T-cell (primary cell): ENCODE measurements around the gene SGCG. TPM values are rescaled to one million over a fixed set of nuclear protein-coding genes. Genes with fewer than 3 reads are reported as not detected.

Experiments
- ATAC-seq, 4 experiments: fragments of 200-7000 bp in 3 of 4; fragments of 150-1000 bp in 1 of 4; cut with Tn5 transposase; replicated peaks in 1 of 4; 1 replicate in 3 of 4; 2 replicates in 1 of 4; pipeline ENCODE4 v1.10.0; 2021; ENCODE audit warnings: moderate library complexity in 3 of 4, mild to moderate bottlenecking in 2 of 4, moderate number of reproducible peaks in 1 of 4
- CTCF ChIA-PET, 2 donors: fragments of 300-600 bp; sonication (Branson Sonifier 250); formaldehyde crosslinking; loops; one replicate each; lab custom pipeline; 2022; ENCODE audit warnings: antibody characterized with exemption in 2 of 2; lab: Charles Lee
- POLR2A ChIA-PET, 2 donors: fragments of 300-600 bp; sonication (Branson Sonifier 250); formaldehyde crosslinking; loops; one replicate each; lab custom pipeline; 2022; ENCODE audit warnings: antibody characterized with exemption in 2 of 2; lab: Charles Lee
- DNase-seq, 35 experiments: peaks; one replicate each; pipeline versions ENCODE4 v3.0.0 to v3.0.0-alpha.2; 2013 to 2023
- H3K27ac ChIP-seq: one replicate; pipeline ENCODE4 v1.5.1; 2013; ENCODE audit warnings: low read length
- H3K27me3 ChIP-seq, 2 experiments: replicated peaks in 1 of 2; 1 replicate in 1 of 2; 2 replicates in 1 of 2; pipeline versions ENCODE4 v1.6.1 to v1.7.0; 2013; ENCODE audit warnings: low read length in 1 of 2, mixed read lengths in 1 of 2; ENCODE audit not compliant: control insufficient read depth in 2 of 2, insufficient read depth in 2 of 2; ENCODE audit errors: extremely low read depth in 1 of 2
- H3K36me3 ChIP-seq, 2 donors: 1 replicate in 1 of 2; 2 replicates in 1 of 2; pipeline versions ENCODE4 v1.6.1 to v1.7.0; 2013; ENCODE audit warnings: low read length in 1 of 2; ENCODE audit not compliant: control insufficient read depth in 2 of 2, insufficient read depth in 1 of 2; ENCODE audit errors: extremely low read depth in 1 of 2
- H3K4me1 ChIP-seq, 2 experiments: 1 replicate in 1 of 2; 2 replicates in 1 of 2; pipeline versions ENCODE4 v1.6.1 to v1.7.0; 2013; ENCODE audit warnings: low read length in 2 of 2, mixed read lengths in 1 of 2; ENCODE audit not compliant: insufficient read depth in 2 of 2, control insufficient read depth in 1 of 2; ENCODE audit errors: extremely low read depth in 1 of 2
- H3K4me3 ChIP-seq, 2 donors: 1 replicate in 1 of 2; 2 replicates in 1 of 2; pipeline versions ENCODE4 v1.5.1 to v1.7.0; 2013; ENCODE audit warnings: mild to moderate bottlenecking in 2 of 2, low read length in 1 of 2, moderate library complexity in 1 of 2; ENCODE audit not compliant: control insufficient read depth in 1 of 2; ENCODE audit errors: extremely low read depth in 1 of 2
- H3K9me3 ChIP-seq: 2 replicates; pipeline ENCODE4 v1.7.0; 2013
- H3K27ac Mint-ChIP-seq, 2 donors: one replicate each; pipeline ENCODE4 v1.8.0; 2020 to 2021; ENCODE audit warnings: mild to moderate bottlenecking in 2 of 2, mixed read lengths in 2 of 2
- H3K27me3 Mint-ChIP-seq, 2 donors: one replicate each; pipeline ENCODE4 v1.8.0; 2021 to 2022; ENCODE audit warnings: mixed read lengths in 2 of 2
- H3K36me3 Mint-ChIP-seq: one replicate; pipeline ENCODE4 v1.8.0; 2021; ENCODE audit warnings: mixed read lengths
- H3K4me1 Mint-ChIP-seq, 3 donors: one replicate each; pipeline ENCODE4 v1.8.0; 2020 to 2022; ENCODE audit warnings: mixed read lengths in 3 of 3, mild to moderate bottlenecking in 1 of 3
- H3K4me3 Mint-ChIP-seq, 3 donors: one replicate each; pipeline ENCODE4 v1.8.0; 2020 to 2022; ENCODE audit warnings: mild to moderate bottlenecking in 3 of 3, mixed read lengths in 3 of 3, moderate library complexity in 3 of 3
- H3K9me3 Mint-ChIP-seq, 3 donors: one replicate each; pipeline ENCODE4 v1.8.0; 2020 to 2022; ENCODE audit warnings: mixed read lengths in 3 of 3
- WGBS: methylation state at CpG from one replicate; pipeline ENCODE4 v1.1.5; 2013; ENCODE audit warnings: missing lambda C conversion rate; ENCODE audit not compliant: insufficient coverage; 5-methylcytosine and 5-hydroxymethylcytosine counted together
- total RNA-seq, 35 experiments: library from RNA in 6 of 35; stranded (reverse) in 6 of 35; fragments of 120-200 nt in 1 of 35; gene quantifications; one replicate each; pipeline versions ENCODE4 v1.2.1 to v1.2.4 and lab custom pipeline; 2013 to 2026

Gene SGCG
- total RNA-seq, 5 donors from 2014 or later (not counting 1 experiment from before 2014, with no cell fraction given) = not detected

DNA sequence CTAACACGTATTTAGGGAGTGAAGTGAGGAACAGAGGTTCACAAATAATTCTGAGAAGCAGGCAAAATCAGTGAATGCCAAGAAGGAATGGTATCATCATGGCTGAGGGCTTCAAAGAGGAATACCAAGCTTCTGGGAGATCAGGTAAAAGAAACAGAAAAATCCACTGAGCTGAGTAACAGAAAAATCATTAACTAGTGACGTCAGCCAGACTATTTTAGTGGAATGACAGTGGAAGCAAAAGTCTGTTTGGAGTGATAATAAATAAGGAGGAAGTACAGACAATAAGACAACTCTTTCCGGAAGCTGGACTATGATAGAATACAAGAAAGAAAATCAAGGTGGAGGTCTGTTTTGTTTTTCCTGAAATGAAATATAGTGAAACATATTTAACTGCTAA is 169.2 kb downstream of the SGCG start:
- no peaks in the 10 kb centered on the region for H3K9me3 ChIP-seq
- H3K36me3 ChIP-seq = peaks cover 14 to 48% of the 10 kb centered on the region in 2 donors
- H3K4me1 Mint-ChIP-seq = peaks cover 0 to 6% (median 4%) of the 10 kb centered on the region in 3 donors
- no peak overlapping the region for H3K27ac Mint-ChIP-seq
- no peak overlapping the region for H3K27ac ChIP-seq
- no peak overlapping the region for H3K4me3 ChIP-seq
- H3K27me3 ChIP-seq = no peaks in the 10 kb centered on the region
- H3K27me3 Mint-ChIP-seq = no peaks in the 10 kb centered on the region
- ATAC-seq = no peak
- peaks cover 88% of the 10 kb centered on the region for H3K36me3 Mint-ChIP-seq
- no peak overlapping the region for H3K4me3 Mint-ChIP-seq
- no peaks in the 10 kb centered on the region for H3K4me1 ChIP-seq
- H3K9me3 Mint-ChIP-seq = peaks cover 0 to 4% (median 0%) of the 10 kb centered on the region in 3 donors
- WGBS = 83% methylated on average over 1 of the region's 3 CpGs
- ChIA-PET POLR2A (no interaction called here), CTCF (no interaction called here)
- no peak for DNase-seq

DNA sequence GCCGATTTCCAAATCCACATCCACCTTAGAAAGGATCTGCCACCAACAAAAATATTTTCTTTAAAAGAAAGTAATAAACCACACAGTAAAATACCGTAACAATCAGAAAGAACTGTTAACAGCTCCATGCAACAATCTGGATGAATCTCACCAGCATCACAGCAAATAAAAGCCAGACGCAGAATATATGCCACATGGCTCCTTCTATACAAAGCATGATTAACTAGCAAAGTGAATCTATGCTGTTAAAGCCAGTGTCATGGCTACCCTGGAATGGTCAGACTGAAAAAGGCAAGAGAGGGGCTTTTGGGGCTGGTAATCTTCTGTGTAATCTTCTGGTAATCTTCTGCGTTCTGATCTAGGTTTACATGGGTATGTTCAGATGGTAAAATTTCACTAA is 171.4 kb downstream of the SGCG start:
- ChIA-PET POLR2A (interaction anchor here in 1 of 2 donors (0.7 kb wide), 1 partner anchor 13 kb away, joined by 3 read pairs; no protein-coding TSS in a partner anchor), CTCF (no interaction called here)
- WGBS = no CpG with 5 or more reads among the region's 4 CpGs
- no peak for DNase-seq
- Histone ChIP-seq H3K4me3 (no peak overlapping the region), H3K27ac (no peak overlapping the region), H3K9me3 (no peaks in the 10 kb centered on the region), H3K36me3 (peaks cover 5 to 59% of the 10 kb centered on the region in 2 donors), H3K4me1 (no peaks in the 10 kb centered on the region), H3K27me3 (no peaks in the 10 kb centered on the region)
- H3K9me3 Mint-ChIP-seq = no peaks in the 10 kb centered on the region
- ATAC-seq = no peak
- H3K4me3 Mint-ChIP-seq = no peak overlapping the region
- H3K36me3 Mint-ChIP-seq = peaks cover 89% of the 10 kb centered on the region
- no peaks in the 10 kb centered on the region for H3K27me3 Mint-ChIP-seq
- H3K4me1 Mint-ChIP-seq = peaks cover 0 to 6% (median 4%) of the 10 kb centered on the region in 3 donors
- H3K27ac Mint-ChIP-seq = no peak overlapping the region

DNA sequence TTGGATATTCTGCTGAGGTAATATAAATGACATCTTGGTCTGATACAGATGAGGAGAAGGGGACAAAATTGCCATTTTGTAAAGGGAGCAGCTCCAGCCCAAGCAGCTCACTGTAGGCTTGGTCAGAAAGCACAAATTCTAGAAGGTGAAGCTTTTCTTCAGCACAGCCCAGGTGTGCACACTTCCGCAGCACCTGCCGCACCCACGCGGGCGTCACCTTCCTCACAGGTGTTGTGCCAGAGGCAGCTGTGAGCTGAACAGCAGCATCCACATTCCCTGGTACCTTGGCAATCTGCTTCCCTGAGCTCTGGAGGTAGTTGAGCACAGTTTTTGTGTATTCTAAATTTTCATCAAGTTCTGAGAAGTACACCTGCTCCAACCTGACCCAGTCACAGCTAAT is 173.7 kb downstream of the SGCG start:
- no peak overlapping the region for H3K4me3 Mint-ChIP-seq
- ChIA-PET CTCF (no interaction called here), POLR2A (no interaction called here)
- Histone ChIP-seq H3K4me3 (no peak overlapping the region), H3K27me3 (no peaks in the 10 kb centered on the region), H3K4me1 (no peaks in the 10 kb centered on the region), H3K36me3 (peaks cover 5 to 55% of the 10 kb centered on the region in 2 donors), H3K9me3 (no peaks in the 10 kb centered on the region), H3K27ac (no peak overlapping the region)
- DNase-seq (no peak), ATAC-seq (no peak)
- WGBS = 100% methylated on average over 1 of the region's 5 CpGs
- peaks cover 0 to 6% (median 4%) of the 10 kb centered on the region in 3 donors for H3K4me1 Mint-ChIP-seq
- H3K27ac Mint-ChIP-seq = no peak overlapping the region
- no peaks in the 10 kb centered on the region for H3K27me3 Mint-ChIP-seq
- H3K36me3 Mint-ChIP-seq = peaks cover 79% of the 10 kb centered on the region
- H3K9me3 Mint-ChIP-seq = no peaks in the 10 kb centered on the region

DNA sequence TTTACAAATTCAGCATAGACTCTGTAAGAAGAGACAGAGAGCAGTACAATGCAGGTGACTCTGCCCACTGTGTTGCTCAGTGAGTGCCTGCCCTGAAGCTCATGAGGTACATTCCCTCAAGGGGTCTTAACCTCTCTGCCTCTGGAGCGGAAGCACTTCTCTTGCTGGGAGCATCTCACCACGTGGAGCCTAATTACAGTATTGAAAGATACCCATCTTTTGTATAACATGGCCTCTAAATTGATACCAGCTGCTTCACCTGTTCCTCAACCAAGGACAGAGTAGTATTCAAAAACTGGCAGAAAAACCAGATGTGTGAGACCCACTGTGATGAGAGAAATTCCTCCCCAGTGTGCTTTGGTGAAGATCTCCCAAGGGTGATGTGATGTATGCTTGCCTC is 175.6 kb downstream of the SGCG start:
- Histone ChIP-seq H3K9me3 (no peaks in the 10 kb centered on the region), H3K27ac (no peak overlapping the region), H3K27me3 (no peaks in the 10 kb centered on the region), H3K36me3 (peaks cover 5 to 58% of the 10 kb centered on the region in 2 donors), H3K4me1 (no peaks in the 10 kb centered on the region), H3K4me3 (no peak overlapping the region)
- H3K27ac Mint-ChIP-seq = no peak overlapping the region
- POLR2A ChIA-PET = no interaction called here
- 100% methylated on average over 1 of the region's 2 CpGs for WGBS
- DNase-seq (no peak), ATAC-seq (no peak)
- CTCF ChIA-PET = no interaction called here
- H3K36me3 Mint-ChIP-seq = peaks cover 70% of the 10 kb centered on the region
- no peak overlapping the region for H3K4me3 Mint-ChIP-seq
- no peaks in the 10 kb centered on the region for H3K9me3 Mint-ChIP-seq
- H3K4me1 Mint-ChIP-seq = peaks cover 0 to 6% (median 4%) of the 10 kb centered on the region in 3 donors
- H3K27me3 Mint-ChIP-seq = no peaks in the 10 kb centered on the region

DNA sequence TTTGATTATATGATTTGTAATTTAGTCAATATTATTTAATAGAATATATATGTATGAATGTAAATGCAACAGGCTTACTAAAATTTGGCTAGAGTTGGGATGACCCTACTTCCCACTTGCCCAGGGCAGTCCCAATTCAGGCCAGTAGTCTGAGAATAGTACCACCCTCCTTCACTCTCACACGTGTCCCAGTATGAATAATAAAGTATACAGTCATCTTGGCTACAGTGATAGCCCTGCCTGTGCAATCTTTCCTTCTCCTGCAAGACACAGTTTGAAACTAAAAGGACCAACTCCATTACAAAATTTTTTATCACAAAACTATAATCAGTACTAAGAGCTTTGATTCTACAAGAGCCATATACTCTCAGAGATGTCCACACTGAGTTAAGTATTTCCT is 176.6 kb downstream of the SGCG start:
- no peak overlapping the region for H3K27ac ChIP-seq
- DNase-seq (no peak), ATAC-seq (no peak)
- H3K4me3 ChIP-seq = no peak overlapping the region
- no peaks in the 10 kb centered on the region for H3K4me1 ChIP-seq
- CTCF ChIA-PET = no interaction called here
- no CpG with 5 or more reads among the region's 1 CpG for WGBS
- H3K9me3 ChIP-seq = no peaks in the 10 kb centered on the region
- H3K4me1 Mint-ChIP-seq = peaks cover 0 to 6% (median 2%) of the 10 kb centered on the region in 3 donors
- H3K9me3 Mint-ChIP-seq = no peaks in the 10 kb centered on the region
- H3K27me3 Mint-ChIP-seq = no peaks in the 10 kb centered on the region
- POLR2A ChIA-PET = no interaction called here
- peaks cover 70% of the 10 kb centered on the region for H3K36me3 Mint-ChIP-seq
- no peak overlapping the region for H3K4me3 Mint-ChIP-seq
- no peaks in the 10 kb centered on the region for H3K27me3 ChIP-seq
- H3K36me3 ChIP-seq = peaks cover 0 to 63% of the 10 kb centered on the region in 2 donors
- H3K27ac Mint-ChIP-seq = no peak overlapping the region

DNA sequence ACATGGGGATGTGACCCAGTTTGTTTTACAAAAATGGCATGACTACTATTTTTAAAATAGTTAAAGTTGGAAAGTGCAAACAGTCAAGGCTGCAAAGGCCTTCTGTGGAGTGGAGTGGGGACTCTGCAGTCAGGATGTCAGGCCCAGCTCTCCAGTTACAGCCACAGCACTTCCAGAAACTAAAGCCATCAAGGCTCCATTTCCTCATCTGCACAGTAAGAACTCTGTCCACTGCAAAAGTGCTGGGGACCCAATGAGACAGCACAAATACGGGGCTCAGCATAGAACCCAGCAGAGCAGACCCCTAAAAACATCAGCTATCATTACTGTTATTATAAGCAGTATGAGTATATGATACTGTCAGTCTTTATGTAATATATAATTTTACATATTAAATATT is 179.1 kb downstream of the SGCG start:
- H3K9me3 Mint-ChIP-seq = no peaks in the 10 kb centered on the region
- H3K27me3 Mint-ChIP-seq = no peaks in the 10 kb centered on the region
- no peaks in the 10 kb centered on the region for H3K9me3 ChIP-seq
- ATAC-seq = no peak
- no peaks in the 10 kb centered on the region for H3K4me1 ChIP-seq
- DNase-seq = no peak
- H3K27ac Mint-ChIP-seq = no peak overlapping the region
- H3K27ac ChIP-seq = no peak overlapping the region
- H3K4me3 ChIP-seq = no peak overlapping the region
- H3K4me3 Mint-ChIP-seq = no peak overlapping the region
- POLR2A ChIA-PET = interaction anchor here in 1 of 2 donors (0.6 kb wide), 1 partner anchor 19 kb away, joined by 5 read pairs; no protein-coding TSS in a partner anchor
- CTCF ChIA-PET = no interaction called here
- WGBS = no CpG with 5 or more reads among the region's 1 CpG
- peaks cover 0 to 66% of the 10 kb centered on the region in 2 donors for H3K36me3 ChIP-seq
- H3K4me1 Mint-ChIP-seq = peaks cover 0 to 3% (median 0%) of the 10 kb centered on the region in 3 donors
- H3K27me3 ChIP-seq = no peaks in the 10 kb centered on the region
- H3K36me3 Mint-ChIP-seq = peaks cover 66% of the 10 kb centered on the region
